ENCODE results near the gene TNNT2. TPM values are rescaled to one million over a fixed set of nuclear protein-coding genes. Genes with fewer than 3 reads are reported as not detected.

The TNNT2 gene
- total and polyA plus RNA-seq, 8 donors = 0.06 to 7.0 (median 0.99) TPM

- no peak for ATAC-seq
- Histone ChIP-seq H3K4me1 (peaks cover 0 to 17% (median 0%) of the 10 kb centered on the region in 3 donors), H3K4me3 (no peak overlapping the region), H3K36me3 (no peaks in the 10 kb centered on the region), H3K9me3 (no peaks in the 10 kb centered on the region), H3K27me3 (no peaks in the 10 kb centered on the region), H3K27ac (no peak overlapping the region)
- DNase-seq = no peak
- 65 to 81% methylated on average over 3 of the region's 3 CpGs for WGBS, 2 donors
- no peak for TF ChIP-seq CTCF (IDR thresholded peaks at IDR 0.05)
- intact Hi-C loops (cut with DNase I) = no loop called here
- no peak for FAIRE-seq
These were observed 31.3 kb upstream of the TNNT2 start for GRCh38 chr1:201408834-201409200.

GRCh38 chr1:201408176-201408833, 30.8 kb upstream of the TNNT2 start:
- Histone ChIP-seq H3K36me3 (no peaks in the 10 kb centered on the region), H3K9me3 (no peaks in the 10 kb centered on the region), H3K27ac (no peak overlapping the region), H3K4me1 (peaks cover 0 to 17% (median 0%) of the 10 kb centered on the region in 3 donors), H3K4me3 (no peak overlapping the region), H3K27me3 (no peaks in the 10 kb centered on the region)
- FAIRE-seq (no peak), DNase-seq (peak; percentile 73 to 98 (median 88)), ATAC-seq (peak; percentile 71 to 89 (median 84))
- WGBS, 2 donors = 26 to 34% methylated on average over 11 of the region's 11 CpGs
- TF ChIP-seq CTCF (IDR thresholded peaks at IDR 0.05) = peak; percentile 90 to 95 (median 94)
- intact Hi-C loops (cut with DNase I) = no loop called here

- no peaks in the 10 kb centered on the region for H3K36me3 ChIP-seq
- intact Hi-C loops (cut with DNase I) = no loop called here
- no peak for TF ChIP-seq CTCF (IDR thresholded peaks at IDR 0.05)
- 82 to 89% methylated on average over 8 of the region's 8 CpGs for WGBS, 2 donors
- H3K4me3 ChIP-seq = no peak overlapping the region
- DNase-seq = no peak
- H3K27ac ChIP-seq = no peak overlapping the region
- no peak for ATAC-seq
- H3K9me3 ChIP-seq = no peaks in the 10 kb centered on the region
- no peak for FAIRE-seq
- no peaks in the 10 kb centered on the region for H3K27me3 ChIP-seq
- peaks cover 0 to 17% (median 0%) of the 10 kb centered on the region in 3 donors for H3K4me1 ChIP-seq
These were observed 29.4 kb upstream of the TNNT2 start for GRCh38 chr1:201406831-201407406.

GRCh38 chr1:201405484-201405831, 28.0 kb upstream of the TNNT2 start:
- peak in 5 of 6 donors; percentile 52 to 79 (median 74) for DNase-seq
- H3K27ac ChIP-seq = peak overlapping the region; percentile 50 to 72 (median 64)
- peaks cover 0 to 21% (median under 1%) of the 10 kb centered on the region in 3 donors for H3K4me1 ChIP-seq
- H3K36me3 ChIP-seq = no peaks in the 10 kb centered on the region
- ATAC-seq = peak; percentile 70 to 82 (median 80)
- 40 to 44% methylated on average over 10 of the region's 10 CpGs for WGBS, 2 donors
- no peaks in the 10 kb centered on the region for H3K9me3 ChIP-seq
- intact Hi-C loops (cut with DNase I) = no loop called here
- H3K4me3 ChIP-seq = no peak overlapping the region
- no peaks in the 10 kb centered on the region for H3K27me3 ChIP-seq
- TF ChIP-seq CTCF (IDR thresholded peaks at IDR 0.05) = no peak
- FAIRE-seq = no peak
